ENCODE results near the gene SYTL2. TPM values are rescaled to one million over a fixed set of nuclear protein-coding genes. Genes with fewer than 3 reads are reported as not detected.

The SYTL2 gene
- total and polyA plus RNA-seq, 12 donors = 8.2 to 134 (median 19.4) TPM

DNA sequence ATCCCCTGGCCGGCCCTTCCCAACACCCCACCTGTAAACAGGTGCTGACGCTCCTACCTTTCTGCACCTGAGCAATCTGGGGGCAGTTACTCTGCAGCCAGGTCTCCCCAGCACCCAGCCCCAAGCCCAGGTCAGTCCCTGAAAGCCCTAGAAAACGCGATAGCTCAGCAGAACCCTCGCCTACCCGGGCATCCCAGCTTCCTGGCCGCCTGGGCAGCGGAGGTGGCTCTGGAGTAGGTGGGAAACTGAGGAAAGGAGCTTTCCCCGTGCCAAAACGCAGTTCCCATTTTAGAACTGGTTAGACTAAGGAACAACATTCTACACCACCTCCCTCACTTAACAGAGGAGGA is 445 bp downstream of the SYTL2 start:
- no peaks in the 10 kb centered on the region for H3K36me3 ChIP-seq (replicated peaks in 1 of 2)
- peak overlapping the region in 1 of 5 donors; percentile 57 for H3K27ac ChIP-seq
- H3K4me1 ChIP-seq (replicated peaks in 1 of 2) = peaks cover 10 to 11% of the 10 kb centered on the region in 2 donors
- H3K4me3 ChIP-seq = peak overlapping the region in 2 of 4 donors; percentile 35 to 72
- H3K27me3 ChIP-seq = no peaks in the 10 kb centered on the region
- TF ChIP-seq, protein P1, sequence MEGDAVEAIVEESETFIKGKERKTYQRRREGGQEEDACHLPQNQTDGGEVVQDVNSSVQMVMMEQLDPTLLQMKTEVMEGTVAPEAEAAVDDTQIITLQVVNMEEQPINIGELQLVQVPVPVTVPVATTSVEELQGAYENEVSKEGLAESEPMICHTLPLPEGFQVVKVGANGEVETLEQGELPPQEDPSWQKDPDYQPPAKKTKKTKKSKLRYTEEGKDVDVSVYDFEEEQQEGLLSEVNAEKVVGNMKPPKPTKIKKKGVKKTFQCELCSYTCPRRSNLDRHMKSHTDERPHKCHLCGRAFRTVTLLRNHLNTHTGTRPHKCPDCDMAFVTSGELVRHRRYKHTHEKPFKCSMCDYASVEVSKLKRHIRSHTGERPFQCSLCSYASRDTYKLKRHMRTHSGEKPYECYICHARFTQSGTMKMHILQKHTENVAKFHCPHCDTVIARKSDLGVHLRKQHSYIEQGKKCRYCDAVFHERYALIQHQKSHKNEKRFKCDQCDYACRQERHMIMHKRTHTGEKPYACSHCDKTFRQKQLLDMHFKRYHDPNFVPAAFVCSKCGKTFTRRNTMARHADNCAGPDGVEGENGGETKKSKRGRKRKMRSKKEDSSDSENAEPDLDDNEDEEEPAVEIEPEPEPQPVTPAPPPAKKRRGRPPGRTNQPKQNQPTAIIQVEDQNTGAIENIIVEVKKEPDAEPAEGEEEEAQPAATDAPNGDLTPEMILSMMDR (IDR thresholded peaks at IDR 0.05) = no peak
- no peak for TF ChIP-seq POLR2A (IDR thresholded peaks at IDR 0.05)
- H3K9me3 ChIP-seq (replicated peaks in 1 of 3) = no peaks in the 10 kb centered on the region
- WGBS, 4 donors = 2 to 6% (median 3%) methylated on average over 5 to 10 of the region's 10 CpGs
- DNase-seq = no peak
- intact Hi-C loops (cut with DNase I) = loop anchor here in 1 of 2 donors (10.0 kb wide), 1 partner anchor 116 kb away; no protein-coding TSS in a partner anchor

DNA sequence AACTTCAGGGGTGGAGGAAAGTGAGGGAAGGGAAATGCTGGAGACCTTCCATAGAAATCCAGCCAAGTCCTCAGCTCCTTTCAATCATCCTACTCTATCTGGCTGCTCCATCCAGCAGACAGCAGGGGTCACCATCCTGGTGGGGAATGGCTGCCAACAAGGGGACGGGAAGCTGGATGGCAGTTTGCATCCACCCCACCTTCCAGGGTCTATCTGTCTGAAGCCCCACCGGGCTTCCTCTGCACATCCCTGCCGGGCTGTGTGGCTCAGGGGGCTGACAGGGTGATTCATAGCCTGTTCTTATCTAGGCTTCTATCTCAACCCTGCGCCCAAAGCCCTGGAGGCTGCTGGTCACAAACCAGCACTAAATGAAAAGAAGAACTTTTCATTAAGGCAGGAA is 1.1 kb downstream of the SYTL2 start:
- Histone ChIP-seq H3K27ac (peak overlapping the region in 1 of 5 donors; percentile 18), H3K27me3 (no peaks in the 10 kb centered on the region), H3K9me3 (replicated peaks in 1 of 3) (no peaks in the 10 kb centered on the region), H3K4me1 (replicated peaks in 1 of 2) (peaks cover 10 to 11% of the 10 kb centered on the region in 2 donors), H3K36me3 (replicated peaks in 1 of 2) (no peaks in the 10 kb centered on the region), H3K4me3 (peak overlapping the region in 1 of 4 donors; percentile 72)
- 4 to 15% (median 9%) methylated on average over 4 of the region's 4 CpGs for WGBS, 4 donors
- TF ChIP-seq, protein P1 (IDR thresholded peaks at IDR 0.05) = no peak
- no peak for TF ChIP-seq POLR2A (IDR thresholded peaks at IDR 0.05)
- DNase-seq = peak in 3 of 7 donors; percentile 23 to 42 (median 27)
- intact Hi-C loops (cut with DNase I) = loop anchor here in 1 of 2 donors (10.0 kb wide), 1 partner anchor 115 kb away; no protein-coding TSS in a partner anchor

DNA sequence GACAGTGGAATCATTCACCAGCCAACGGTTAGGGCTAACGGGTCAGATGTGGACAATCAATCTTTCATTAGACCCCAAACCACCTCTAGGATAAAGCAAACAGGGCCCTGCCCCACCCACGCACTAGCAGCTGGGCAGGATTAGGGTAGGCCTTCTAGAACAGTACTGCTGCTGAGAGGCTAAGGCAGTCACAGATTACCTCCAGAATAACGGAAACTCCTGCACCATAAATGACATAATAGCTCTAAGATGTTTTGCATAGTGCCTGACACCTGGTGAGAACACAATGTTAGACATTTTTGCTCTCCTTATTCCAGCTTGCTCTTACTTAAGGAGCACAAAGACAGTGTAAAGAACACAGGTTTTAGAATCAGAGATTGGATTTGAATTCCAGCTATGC is 1.8 kb downstream of the SYTL2 start:
- Histone ChIP-seq H3K27me3 (no peaks in the 10 kb centered on the region), H3K27ac (no peak overlapping the region), H3K36me3 (replicated peaks in 1 of 2) (no peaks in the 10 kb centered on the region), H3K9me3 (replicated peaks in 1 of 3) (no peaks in the 10 kb centered on the region), H3K4me3 (no peak overlapping the region), H3K4me1 (replicated peaks in 1 of 2) (peaks cover 10 to 11% of the 10 kb centered on the region in 2 donors)
- intact Hi-C loops (cut with DNase I) = no loop called here
- 70 to 87% (median 83%) methylated on average over 3 to 4 of the region's 4 CpGs for WGBS, 4 donors
- DNase-seq = no peak
- TF ChIP-seq POLR2A (IDR thresholded peaks at IDR 0.05) = no peak
- TF ChIP-seq, protein P1 (IDR thresholded peaks at IDR 0.05) = no peak

GRCh38 chr11:85806876-85807275 is 4.1 kb downstream of the SYTL2 start:
- no peaks in the 10 kb centered on the region for H3K27me3 ChIP-seq
- H3K9me3 ChIP-seq (replicated peaks in 1 of 3) = no peaks in the 10 kb centered on the region
- intact Hi-C loops (cut with DNase I) = no loop called here
- WGBS, 4 donors = 73 to 92% (median 77%) methylated on average over 2 of the region's 2 CpGs
- H3K4me3 ChIP-seq = no peak overlapping the region
- DNase-seq = no peak
- peaks cover 10 to 11% of the 10 kb centered on the region in 2 donors for H3K4me1 ChIP-seq (replicated peaks in 1 of 2)
- H3K27ac ChIP-seq = no peak overlapping the region
- no peaks in the 10 kb centered on the region for H3K36me3 ChIP-seq (replicated peaks in 1 of 2)
- no peak for TF ChIP-seq POLR2A (IDR thresholded peaks at IDR 0.05)
- TF ChIP-seq, protein P1 (IDR thresholded peaks at IDR 0.05) = no peak

All from adrenal gland (tissue), 12 donors.